NOMO-1 (cell line): ENCODE data around the gene SASS6.
"Not testable (repeated sequence)": the region's sequence is repeated elsewhere in the genome, so short reads cannot be mapped to it uniquely, and the experiment has no call there.

Experiments used
- DNase-seq, 2 experiments: peaks; one replicate each; lab custom pipeline; 2025; ENCODE audit not compliant: unreplicated experiment in 2 of 2; lab: John Stamatoyannopoulos, UW

SASS6 gene

GRCh38 chr1:100051893-100052292 is 80.8 kb downstream of the SASS6 start:
- no peak for DNase-seq

DNA sequence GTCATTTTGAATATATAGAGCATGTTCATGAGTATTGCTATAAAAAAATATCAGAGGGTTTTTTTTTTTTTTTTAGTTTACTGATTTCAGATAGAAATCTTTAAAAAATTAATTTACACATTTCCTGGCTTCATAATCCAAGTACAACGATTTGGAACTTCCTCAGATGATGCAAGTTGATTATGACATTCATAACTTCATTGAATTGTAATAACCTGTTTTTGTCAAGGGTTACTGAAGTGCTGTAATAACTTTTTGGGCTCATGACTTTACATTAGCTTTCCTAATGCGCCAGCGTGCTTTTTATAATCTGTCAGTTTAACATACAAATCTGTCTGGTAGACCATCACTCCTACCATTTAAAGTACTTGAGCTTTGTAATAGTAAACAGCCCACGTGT is 81.3 kb downstream of the SASS6 start:
- peak in 1 of 2 experiments; percentile 10 for DNase-seq

DNA sequence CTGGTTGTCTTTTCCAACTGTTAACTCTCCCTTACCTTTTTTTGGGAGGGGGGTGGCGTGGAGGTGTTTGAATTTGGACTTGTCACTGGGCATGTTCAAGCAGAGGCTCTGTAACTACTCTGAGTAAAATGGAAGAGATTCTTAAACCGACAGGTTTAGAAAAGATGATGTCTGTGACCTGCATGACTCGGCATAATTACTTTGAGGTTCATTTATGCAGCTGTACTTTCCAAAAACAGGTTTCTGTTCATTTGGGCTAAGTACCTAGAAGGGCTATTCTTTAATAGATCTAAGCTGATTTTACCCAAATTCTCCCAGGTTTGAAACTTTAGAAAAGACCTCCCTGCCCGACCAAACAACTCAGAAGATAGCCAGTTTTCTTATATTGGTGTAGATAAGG is 82.6 kb downstream of the SASS6 start:
- DNase-seq = no peak

DNA sequence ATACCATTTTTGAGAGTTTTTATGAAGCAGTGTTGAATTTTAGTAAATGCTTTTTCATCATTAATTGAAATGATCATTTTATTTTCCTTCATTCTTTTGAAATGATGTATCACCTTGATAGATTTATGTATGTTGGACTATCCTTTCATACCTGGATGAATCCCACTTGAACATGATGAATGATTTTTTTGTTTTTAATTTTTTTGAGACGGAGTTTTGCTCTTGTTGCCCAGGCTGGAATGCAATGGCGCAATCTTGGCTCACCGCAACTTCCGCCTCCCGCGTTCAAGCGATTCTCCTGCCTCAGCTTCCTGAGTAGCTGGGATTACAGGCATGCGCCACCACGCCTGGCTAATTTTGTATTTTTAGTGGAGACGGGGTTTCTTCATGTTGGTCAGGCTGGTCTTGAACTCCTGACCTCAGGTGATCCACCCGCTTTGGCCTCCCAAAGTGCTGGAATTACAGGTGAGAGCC is 85.5 kb downstream of the SASS6 start:
- not testable (repeated sequence) for DNase-seq

GRCh38 chr1:100045206-100045605 is 87.5 kb downstream of the SASS6 start:
- DNase-seq = no peak

DNA sequence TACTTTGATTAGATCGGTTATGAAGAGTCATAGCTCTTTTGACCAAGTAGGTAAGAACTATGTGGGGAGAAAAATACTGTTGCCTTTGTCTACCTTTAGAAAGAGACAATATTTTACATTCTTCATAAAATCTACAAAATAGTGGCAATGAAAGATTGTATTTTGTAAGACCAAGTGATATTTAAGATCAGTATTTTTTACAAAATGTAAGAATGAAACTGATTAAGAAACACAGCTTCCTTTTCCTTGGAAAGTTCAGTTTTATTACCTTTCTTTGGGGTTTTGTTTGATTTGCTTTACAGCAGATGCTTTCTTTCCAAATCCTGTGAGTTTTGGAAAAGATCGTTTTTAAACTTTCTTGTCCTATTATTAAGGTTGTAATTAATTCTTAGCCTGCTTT is 93.1 kb downstream of the SASS6 start:
- no peak for DNase-seq

DNA sequence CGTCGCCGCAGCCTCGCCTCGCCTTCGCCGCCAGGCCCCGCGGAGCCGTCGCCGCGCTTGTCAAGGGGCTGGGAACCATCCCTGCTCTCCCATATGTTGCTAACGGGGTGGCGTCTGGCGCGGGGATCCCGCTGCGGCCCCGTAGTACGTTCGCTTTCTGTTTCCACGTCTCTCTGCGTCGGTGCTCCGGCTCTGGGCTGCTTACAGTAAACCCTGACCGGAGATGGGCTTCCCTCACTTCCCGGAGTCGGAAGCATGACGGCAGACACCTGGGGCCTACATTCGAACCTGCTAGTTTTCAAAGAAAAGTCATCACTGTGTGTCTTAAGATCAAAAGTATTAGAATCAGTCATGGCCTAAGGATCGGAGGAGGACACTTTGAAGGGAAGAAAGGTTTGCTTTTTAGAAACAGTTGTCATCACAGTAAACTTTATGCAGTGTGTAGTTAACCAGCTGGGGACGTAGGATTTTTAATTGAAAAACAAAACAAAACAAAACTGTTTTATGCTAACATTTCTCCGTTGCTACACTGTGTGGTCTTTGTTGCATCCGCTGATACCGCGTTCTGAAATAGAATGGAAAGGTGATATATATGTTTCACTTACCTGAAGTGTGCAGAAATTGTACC is 94.0 kb downstream of the SASS6 start:
- peak; percentile 20 to 24 for DNase-seq

GRCh38 chr1:100037927-100038659 is 94.6 kb downstream of the SASS6 start:
- DNase-seq = peak; percentile 65 to 86

GRCh38 chr1:100037656-100037926 is 95.1 kb downstream of the SASS6 start:
- peak in 1 of 2 experiments; percentile 37 for DNase-seq

DNA sequence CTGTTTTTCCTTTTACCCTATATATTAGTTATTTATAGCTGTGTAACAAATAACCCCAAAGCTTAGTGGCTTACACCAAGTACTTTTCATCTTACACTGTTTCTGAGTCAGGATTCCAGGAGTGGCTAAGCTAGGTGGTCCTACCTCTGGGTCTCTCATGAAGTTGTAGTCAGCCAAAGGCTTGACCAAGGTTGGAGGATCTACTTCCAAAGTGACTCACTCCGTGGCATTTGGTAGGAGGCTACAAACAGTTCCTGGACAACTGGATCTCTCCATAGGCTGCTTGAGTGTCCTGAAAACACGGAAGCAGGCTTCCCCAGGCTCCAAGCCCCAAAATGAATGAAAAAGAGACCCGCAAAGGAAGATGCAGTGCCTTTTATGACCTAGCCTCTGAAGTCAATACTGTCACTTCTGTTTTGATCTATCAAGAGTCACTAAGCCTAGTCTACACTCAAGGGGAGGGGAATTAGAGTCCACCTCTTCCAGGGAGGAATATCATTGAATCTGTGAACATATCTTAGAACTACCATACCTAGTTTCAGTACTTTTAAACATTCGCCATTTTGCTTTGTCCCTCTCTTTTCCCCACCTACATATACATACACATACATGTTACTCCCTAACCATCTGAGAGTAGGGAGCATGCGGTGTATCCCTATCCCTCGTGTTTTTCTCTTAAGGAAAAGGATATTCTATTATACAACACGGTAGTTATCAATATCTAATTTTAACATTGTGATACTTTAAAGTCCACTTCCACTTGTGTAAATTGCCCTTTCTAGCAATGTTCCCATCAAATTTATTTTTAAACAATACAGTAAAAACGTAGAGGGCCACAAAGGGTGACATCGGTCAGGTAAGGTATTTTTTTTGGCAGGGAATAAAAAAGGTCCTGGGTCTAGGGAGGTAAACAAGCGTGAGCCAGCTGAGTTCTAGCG is 95.7 kb downstream of the SASS6 start:
- DNase-seq = peak in 1 of 2 experiments; percentile 10

GRCh38 chr1:100035214-100035613 is 97.5 kb downstream of the SASS6 start:
- DNase-seq = no peak

DNA sequence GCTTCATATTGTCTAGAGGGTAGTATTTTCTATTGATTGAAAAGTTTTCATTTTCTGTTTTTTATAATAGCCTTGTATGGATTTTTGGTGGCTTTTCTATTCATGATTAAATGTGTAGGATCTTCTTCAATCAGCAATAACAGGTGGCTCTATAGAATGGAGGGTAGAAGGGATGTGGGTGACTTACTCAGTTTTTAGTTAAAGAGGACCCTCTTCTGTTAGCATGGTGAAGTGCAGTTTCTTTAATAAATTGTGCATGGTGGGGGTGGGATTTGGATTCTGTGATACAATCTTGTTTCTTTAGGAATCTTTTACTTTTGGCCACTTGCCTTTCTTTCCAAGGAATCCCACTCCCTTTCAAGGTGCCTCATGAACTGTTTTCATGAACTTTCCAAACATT is 98.3 kb downstream of the SASS6 start:
- DNase-seq = peak in 1 of 2 experiments; percentile 10
